Activated T-cell treated with anti-CD3 and anti-CD28 coated beads, Interleukin-2, amount 50 U/mL, for 48 hours (primary cell): Measurements from ENCODE around the gene TBCC.

ENCODE experiments used
- DNase-seq, 2 experiments: peaks; one replicate each; pipeline ENCODE4 v3.0.0-alpha.2; 2020

Gene TBCC

GRCh38 chr6:42745640-42746462, at the start of gene TBCC:
Gene TBCC, minus strand, starts transcription at chr6:42746103. Its CDS starts 30 bp downstream, at chr6:42746073.
- peak; percentile 93 to 94 for DNase-seq

GRCh38 chr6:42795651-42796050, 49.7 kb upstream of the TBCC start:
- DNase-seq, result no peak

GRCh38 chr6:42791706-42792320, 45.9 kb upstream of the TBCC start:
- DNase-seq, result no peak

- no peak for DNase-seq
These were observed 44.8 kb upstream of the TBCC start for GRCh38 chr6:42790549-42791181.

GRCh38 chr6:42788671-42789070, 42.8 kb upstream of the TBCC start:
- DNase-seq, result no peak

GRCh38 chr6:42787063-42787472, 41.2 kb upstream of the TBCC start:
- no peak for DNase-seq

GRCh38 chr6:42786525-42786985, 40.7 kb upstream of the TBCC start:
- no peak for DNase-seq

- no peak for DNase-seq
These were observed 39.0 kb upstream of the TBCC start for GRCh38 chr6:42784717-42785498.

GRCh38 chr6:42783876-42784642, 38.2 kb upstream of the TBCC start:
- no peak for DNase-seq

GRCh38 chr6:42783177-42783875, 37.4 kb upstream of the TBCC start:
- DNase-seq, result peak; percentile 79 to 84

GRCh38 chr6:42782689-42783176, 36.8 kb upstream of the TBCC start:
- DNase-seq, result peak; percentile 79 to 80

- DNase-seq, result peak; percentile 81 to 84
These were observed 36.1 kb upstream of the TBCC start, which contains the start of gene BICRAL for GRCh38 chr6:42781796-42782688. Gene BICRAL, plus strand, starts transcription at chr6:42782052. Its CDS starts 39,971 bp downstream, at chr6:42822023.

- DNase-seq, result no peak
These were observed 35.6 kb upstream of the TBCC start for GRCh38 chr6:42781546-42781795.

GRCh38 chr6:42779521-42779920, 33.6 kb upstream of the TBCC start:
- DNase-seq, result no peak

GRCh38 chr6:42778122-42778521, 32.2 kb upstream of the TBCC start:
- no peak for DNase-seq

- no peak for DNase-seq
These were observed 31.4 kb upstream of the TBCC start for GRCh38 chr6:42777126-42777822.

- DNase-seq, result peak; percentile 67 to 71
These were observed 29.1 kb upstream of the TBCC start for GRCh38 chr6:42774821-42775487.

- DNase-seq, result peak; percentile 51 to 61
These were observed 28.3 kb upstream of the TBCC start for GRCh38 chr6:42774201-42774600.

GRCh38 chr6:42771741-42772100, 25.8 kb upstream of the TBCC start:
- DNase-seq, result no peak
